K562 (cell line): ENCODE data around the gene APC.

ENCODE experiments used
- BHLHE40 ChIP-seq: IDR thresholded peaks from 2 replicates; pipeline ENCODE4 v1.6.1; 2011; ENCODE audit warnings: low read length, improper control_type of control experiment
- CTCF ChIP-seq, 3 experiments: IDR thresholded peaks in 2 of 3; conservative IDR thresholded peaks in 1 of 3; 2 replicates each; pipeline ENCODE4 v1.5.1; 2011 to 2012; ENCODE audit warnings: low read length in 3 of 3, mild to moderate bottlenecking in 3 of 3, control low read depth in 2 of 3, improper control_type of control experiment in 1 of 3, inconsistent platforms in 1 of 3, low read depth in 1 of 3, mixed read lengths in 1 of 3, moderate library complexity in 1 of 3; ENCODE audit not compliant: insufficient read depth in 2 of 3
- ESRRB ChIP-seq: fragments of 250-450 bp; sonication (Bioruptor Pico); IDR thresholded peaks from 2 replicates; pipeline ENCODE4 v1.5.0; 2020; ENCODE audit warnings: mild to moderate bottlenecking, moderate library complexity, borderline replicate concordance
- ETS2 ChIP-seq: IDR thresholded peaks from 2 replicates; pipeline ENCODE4 v1.6.1; 2016; ENCODE audit warnings: borderline replicate concordance, missing genetic modification characterization, mild to moderate bottlenecking, moderate library complexity, missing compliant biosample characterization; ENCODE audit not compliant: poor library complexity, severe bottlenecking
- FOXK1 ChIP-seq: sonication (generic); formaldehyde crosslinking; IDR thresholded peaks from 2 replicates; pipeline ENCODE4 v1.8.0; 2022; ENCODE audit warnings: missing genetic modification reagents, mild to moderate bottlenecking, borderline replicate concordance
- GTF2F1 ChIP-seq: IDR thresholded peaks from 2 replicates; pipeline ENCODE4 v1.6.1; 2011; ENCODE audit warnings: low read depth, low read length, improper control_type of control experiment
- MED1 ChIP-seq: sonication (generic); formaldehyde crosslinking; IDR thresholded peaks from 2 replicates; pipeline ENCODE4 v1.8.1; 2023; ENCODE audit warnings: missing genetic modification reagents, borderline replicate concordance
- MXI1 ChIP-seq: IDR thresholded peaks from 2 replicates; pipeline ENCODE4 v1.6.1; 2011; ENCODE audit warnings: low read depth, mild to moderate bottlenecking, improper control_type of control experiment, low read length
- NCOR1 ChIP-seq: fragments of 450-650 bp; IDR thresholded peaks from 2 replicates; pipeline ENCODE4 v1.6.1; 2016; ENCODE audit warnings: mild to moderate bottlenecking, moderate library complexity
- PHF21A ChIP-seq: fragments of 450-650 bp; IDR thresholded peaks from 2 replicates; pipeline ENCODE4 v1.6.1; 2017; ENCODE audit warnings: low read depth, borderline replicate concordance
- POLR2A ChIP-seq: fragments of 450-650 bp; conservative IDR thresholded peaks from 2 replicates; pipeline ENCODE4 v1.6.1; 2016
- YY1 ChIP-seq, 3 experiments: IDR thresholded peaks; 2 replicates each; pipeline ENCODE4 v1.6.1; 2011; ENCODE audit warnings: low read length in 2 of 3, mild to moderate bottlenecking in 2 of 3, moderate library complexity in 2 of 3, borderline replicate concordance in 1 of 3, control low read depth in 1 of 3, low read depth in 1 of 3; ENCODE audit not compliant: insufficient read depth in 3 of 3, insufficient replicate concordance in 2 of 3, control insufficient read depth in 1 of 3, insufficient read length in 1 of 3; ENCODE audit errors: extremely low read depth in 1 of 3
- ZFX ChIP-seq: sonication (generic); formaldehyde crosslinking; IDR thresholded peaks from 2 replicates; pipeline ENCODE4 v1.8.0; 2022; ENCODE audit warnings: mild to moderate bottlenecking, missing genetic modification reagents, moderate library complexity
- TF ChIP-seq, protein P1 (sequence below), 2 experiments: fragments of 450-650 bp; formaldehyde crosslinking in 1 of 2; IDR thresholded peaks; 2 replicates each; pipeline versions ENCODE4 v1.4.0 to v1.6.1; 2014 to 2020; ENCODE audit warnings: mild to moderate bottlenecking in 2 of 2, borderline replicate concordance in 1 of 2, low read depth in 1 of 2

- TF ChIP-seq BHLHE40: no peak
- no peak for TF ChIP-seq PHF21A
- no peak for TF ChIP-seq MED1 (CRISPR knock-in tag)
- no peak for TF ChIP-seq CTCF (IDR thresholded peaks at IDR 0.05 in 2 of 3, conservative IDR thresholded peaks at IDR 0.05 in 1 of 3; ENCODE audit: insufficient read depth in 2 of 3, low read depth in 1 of 3, low read length in 3 of 3)
- TF ChIP-seq YY1 (IDR thresholded peaks at IDR 0.05; ENCODE audit: borderline replicate concordance in 1 of 3, control insufficient read depth in 1 of 3, extremely low read depth in 1 of 3, insufficient read depth in 3 of 3, insufficient read length in 1 of 3, insufficient replicate concordance in 2 of 3, low read depth in 1 of 3, low read length in 2 of 3): no peak
- TF ChIP-seq ESRRB (CRISPR knock-in tag): no peak
- TF ChIP-seq, protein P1, sequence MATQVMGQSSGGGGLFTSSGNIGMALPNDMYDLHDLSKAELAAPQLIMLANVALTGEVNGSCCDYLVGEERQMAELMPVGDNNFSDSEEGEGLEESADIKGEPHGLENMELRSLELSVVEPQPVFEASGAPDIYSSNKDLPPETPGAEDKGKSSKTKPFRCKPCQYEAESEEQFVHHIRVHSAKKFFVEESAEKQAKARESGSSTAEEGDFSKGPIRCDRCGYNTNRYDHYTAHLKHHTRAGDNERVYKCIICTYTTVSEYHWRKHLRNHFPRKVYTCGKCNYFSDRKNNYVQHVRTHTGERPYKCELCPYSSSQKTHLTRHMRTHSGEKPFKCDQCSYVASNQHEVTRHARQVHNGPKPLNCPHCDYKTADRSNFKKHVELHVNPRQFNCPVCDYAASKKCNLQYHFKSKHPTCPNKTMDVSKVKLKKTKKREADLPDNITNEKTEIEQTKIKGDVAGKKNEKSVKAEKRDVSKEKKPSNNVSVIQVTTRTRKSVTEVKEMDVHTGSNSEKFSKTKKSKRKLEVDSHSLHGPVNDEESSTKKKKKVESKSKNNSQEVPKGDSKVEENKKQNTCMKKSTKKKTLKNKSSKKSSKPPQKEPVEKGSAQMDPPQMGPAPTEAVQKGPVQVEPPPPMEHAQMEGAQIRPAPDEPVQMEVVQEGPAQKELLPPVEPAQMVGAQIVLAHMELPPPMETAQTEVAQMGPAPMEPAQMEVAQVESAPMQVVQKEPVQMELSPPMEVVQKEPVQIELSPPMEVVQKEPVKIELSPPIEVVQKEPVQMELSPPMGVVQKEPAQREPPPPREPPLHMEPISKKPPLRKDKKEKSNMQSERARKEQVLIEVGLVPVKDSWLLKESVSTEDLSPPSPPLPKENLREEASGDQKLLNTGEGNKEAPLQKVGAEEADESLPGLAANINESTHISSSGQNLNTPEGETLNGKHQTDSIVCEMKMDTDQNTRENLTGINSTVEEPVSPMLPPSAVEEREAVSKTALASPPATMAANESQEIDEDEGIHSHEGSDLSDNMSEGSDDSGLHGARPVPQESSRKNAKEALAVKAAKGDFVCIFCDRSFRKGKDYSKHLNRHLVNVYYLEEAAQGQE (IDR thresholded peaks at IDR 0.05; ENCODE audit: borderline replicate concordance): no peak
- TF ChIP-seq, protein P1 (CRISPR knock-in tag; IDR thresholded peaks at IDR 0.05; ENCODE audit: low read depth): no peak
- no peak for TF ChIP-seq NCOR1
- no peak for TF ChIP-seq ETS2
- TF ChIP-seq ZFX (CRISPR knock-in tag): no peak
- no peak for TF ChIP-seq FOXK1
- no peak for TF ChIP-seq GTF2F1
- no peak for TF ChIP-seq MXI1
- no peak for TF ChIP-seq POLR2A
Measured at GRCh38 chr5:112844489-112844888, 106.8 kb downstream of the APC start.
